Neutrophil (primary cell): ENCODE measurements around the gene BMS1.
"Not testable (repeated sequence)": the region's sequence is repeated elsewhere in the genome, so short reads cannot be mapped to it uniquely, and the experiment has no call there.

Experiments used
- H3K27ac ChIP-seq: fragments of 200-600 bp; sonication (generic); 2 replicates; pipeline ENCODE4 v1.5.1; 2016; ENCODE audit warnings: mild to moderate bottlenecking, moderate library complexity
- H3K27me3 ChIP-seq: fragments of 200-600 bp; sonication (generic); 2 replicates; pipeline ENCODE4 v1.6.0; 2016; ENCODE audit warnings: mild to moderate bottlenecking
- H3K36me3 ChIP-seq: fragments of 200-600 bp; sonication (generic); 2 replicates; pipeline ENCODE4 v1.5.1; 2017
- H3K4me1 ChIP-seq, 2 experiments: fragments of 200-600 bp in 1 of 2; sonication (generic) in 1 of 2; 1 replicate in 1 of 2; 2 replicates in 1 of 2; pipeline versions ENCODE4 v1.5.1 to v1.6.1; 2013 to 2016; ENCODE audit warnings: low read depth in 1 of 2, low read length in 1 of 2, mild to moderate bottlenecking in 1 of 2, moderate library complexity in 1 of 2; ENCODE audit not compliant: control insufficient read depth in 1 of 2, insufficient read depth in 1 of 2
- H3K4me3 ChIP-seq, 2 experiments: fragments of 200-600 bp in 1 of 2; sonication (generic) in 1 of 2; 1 replicate in 1 of 2; 2 replicates in 1 of 2; pipeline ENCODE4 v1.5.1; 2013 to 2016; ENCODE audit warnings: low read depth in 1 of 2, low read length in 1 of 2, mild to moderate bottlenecking in 1 of 2, moderate library complexity in 1 of 2
- H3K9me3 ChIP-seq: fragments of 200-600 bp; sonication (generic); 2 replicates; pipeline ENCODE4 v1.5.1; 2016
- TF ChIP-seq, protein P1 (sequence below): fragments of 200-600 bp; sonication (generic); IDR thresholded peaks from 2 replicates; pipeline ENCODE4 v1.5.1; 2016; ENCODE audit warnings: antibody characterized with exemption

BMS1 gene

DNA sequence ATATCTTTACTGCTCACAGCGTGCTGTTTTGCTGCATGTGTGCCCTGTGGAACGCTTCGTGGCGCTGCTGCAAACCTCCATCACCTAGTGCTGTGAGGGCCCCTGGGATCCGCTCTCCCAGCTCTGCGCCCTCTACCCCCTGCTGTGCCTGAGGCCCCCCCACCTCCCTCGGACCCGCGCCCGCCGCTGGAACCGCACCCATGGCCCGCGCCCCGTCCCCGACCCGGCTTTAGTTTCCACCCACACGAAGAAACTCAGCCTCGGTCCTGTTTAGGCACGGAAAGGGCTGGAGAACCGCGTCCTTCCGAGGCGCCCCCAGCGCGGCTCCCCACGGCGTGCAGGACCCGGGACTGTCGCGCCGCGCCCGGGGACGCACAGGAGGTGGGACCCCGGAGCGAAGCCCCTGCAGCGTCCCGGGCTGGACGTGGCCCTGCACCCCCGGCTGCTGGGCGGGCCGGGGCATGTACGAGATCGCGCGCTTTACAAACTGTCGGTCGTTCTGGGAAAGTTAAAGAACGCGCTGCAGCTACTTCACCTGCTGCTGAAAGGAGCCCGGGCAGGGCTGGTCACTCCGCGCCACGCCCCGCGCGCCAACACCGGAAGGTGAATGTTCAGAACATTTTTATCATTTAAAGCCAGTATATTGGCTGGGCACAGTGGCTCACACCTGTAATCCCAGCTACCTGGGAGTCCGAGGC is 54.3 kb downstream of the BMS1 start:
- H3K9me3 ChIP-seq: no peaks in the 10 kb centered on the region
- TF ChIP-seq, protein P1, sequence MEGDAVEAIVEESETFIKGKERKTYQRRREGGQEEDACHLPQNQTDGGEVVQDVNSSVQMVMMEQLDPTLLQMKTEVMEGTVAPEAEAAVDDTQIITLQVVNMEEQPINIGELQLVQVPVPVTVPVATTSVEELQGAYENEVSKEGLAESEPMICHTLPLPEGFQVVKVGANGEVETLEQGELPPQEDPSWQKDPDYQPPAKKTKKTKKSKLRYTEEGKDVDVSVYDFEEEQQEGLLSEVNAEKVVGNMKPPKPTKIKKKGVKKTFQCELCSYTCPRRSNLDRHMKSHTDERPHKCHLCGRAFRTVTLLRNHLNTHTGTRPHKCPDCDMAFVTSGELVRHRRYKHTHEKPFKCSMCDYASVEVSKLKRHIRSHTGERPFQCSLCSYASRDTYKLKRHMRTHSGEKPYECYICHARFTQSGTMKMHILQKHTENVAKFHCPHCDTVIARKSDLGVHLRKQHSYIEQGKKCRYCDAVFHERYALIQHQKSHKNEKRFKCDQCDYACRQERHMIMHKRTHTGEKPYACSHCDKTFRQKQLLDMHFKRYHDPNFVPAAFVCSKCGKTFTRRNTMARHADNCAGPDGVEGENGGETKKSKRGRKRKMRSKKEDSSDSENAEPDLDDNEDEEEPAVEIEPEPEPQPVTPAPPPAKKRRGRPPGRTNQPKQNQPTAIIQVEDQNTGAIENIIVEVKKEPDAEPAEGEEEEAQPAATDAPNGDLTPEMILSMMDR: no peak
- peaks cover 7% of the 10 kb centered on the region for H3K36me3 ChIP-seq
- H3K4me1 ChIP-seq: no peaks in the 10 kb centered on the region
- no peak overlapping the region for H3K27ac ChIP-seq
- peaks cover 58% of the 10 kb centered on the region for H3K27me3 ChIP-seq
- no peak overlapping the region for H3K4me3 ChIP-seq

DNA sequence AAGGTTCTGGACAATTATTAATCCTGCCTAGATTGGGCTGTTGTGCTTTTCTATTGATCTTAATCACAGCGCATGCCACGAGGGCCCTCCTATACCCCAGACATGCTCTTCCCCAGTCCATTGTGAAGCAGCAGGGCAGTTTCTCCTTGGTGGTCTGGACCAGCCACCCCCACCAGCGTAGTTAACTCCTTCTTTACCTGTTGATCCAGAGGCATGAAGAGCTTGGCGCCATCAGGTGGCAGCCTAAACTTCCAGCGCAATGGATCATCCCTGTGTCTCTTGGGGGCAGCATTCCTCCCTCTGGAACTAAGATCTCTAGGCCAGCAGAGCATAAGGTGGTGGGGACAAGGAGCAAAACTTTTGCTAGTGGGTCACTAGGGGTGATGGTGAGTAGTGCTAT is 62.2 kb downstream of the BMS1 start:
- not testable (repeated sequence) for H3K9me3 ChIP-seq, H3K4me1 ChIP-seq, H3K4me3 ChIP-seq, H3K36me3 ChIP-seq, H3K27ac ChIP-seq, H3K27me3 ChIP-seq

GRCh38 chr10:42847261-42847660 is 64.7 kb downstream of the BMS1 start:
- H3K27ac ChIP-seq, H3K9me3 ChIP-seq, H3K4me1 ChIP-seq, H3K36me3 ChIP-seq, H3K27me3 ChIP-seq, H3K4me3 ChIP-seq: not testable (repeated sequence)

DNA sequence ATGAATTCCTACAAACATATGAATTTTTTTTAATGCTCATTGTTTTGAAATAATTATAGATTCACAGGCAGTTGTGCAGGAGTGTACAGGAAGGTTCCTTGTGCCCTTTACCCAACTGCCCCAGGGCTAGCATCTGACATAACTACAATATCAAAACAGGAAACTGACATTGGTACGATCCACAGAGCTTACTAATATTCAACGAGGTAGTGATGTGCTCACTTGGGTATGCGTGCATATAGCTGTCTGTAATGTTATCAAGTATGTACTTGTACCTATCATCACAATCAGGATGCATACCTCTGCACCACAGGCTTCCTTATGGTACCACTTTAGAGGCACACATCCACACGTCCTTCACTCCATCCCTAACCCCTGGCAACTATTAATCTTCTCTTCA is 68.3 kb downstream of the BMS1 start:
- no peaks in the 10 kb centered on the region for H3K27me3 ChIP-seq
- no peaks in the 10 kb centered on the region for H3K4me1 ChIP-seq
- H3K27ac ChIP-seq: no peak overlapping the region
- H3K9me3 ChIP-seq: no peaks in the 10 kb centered on the region
- TF ChIP-seq, protein P1: no peak
- H3K4me3 ChIP-seq: no peak overlapping the region
- H3K36me3 ChIP-seq: no peaks in the 10 kb centered on the region

DNA sequence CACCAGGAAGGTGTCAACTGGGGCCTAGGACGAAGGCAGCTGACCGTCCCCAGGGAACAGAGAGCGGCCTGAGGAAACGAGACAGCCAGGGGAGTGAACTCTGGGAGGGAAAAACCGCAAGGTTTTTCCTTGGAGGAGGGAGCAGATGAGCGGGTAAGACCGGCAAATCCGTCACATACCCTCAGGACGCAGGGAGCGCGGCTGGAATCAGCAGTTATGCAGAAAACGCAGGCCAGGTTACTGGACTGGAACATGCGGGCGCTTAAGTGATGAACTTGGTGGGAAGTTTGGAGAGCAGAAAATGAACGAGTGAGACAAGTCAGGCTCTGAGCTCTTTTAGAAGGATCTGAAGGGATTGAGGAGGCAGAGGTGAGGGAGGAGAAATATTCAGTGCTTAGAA is 76.7 kb downstream of the BMS1 start:
- Histone ChIP-seq H3K4me1 (no peaks in the 10 kb centered on the region), H3K27ac (no peak overlapping the region)

GRCh38 chr10:42860016-42860415 is 77.4 kb downstream of the BMS1 start:
- peaks cover 17% of the 10 kb centered on the region for H3K27me3 ChIP-seq
- H3K4me1 ChIP-seq, H3K36me3 ChIP-seq, H3K27ac ChIP-seq, H3K4me3 ChIP-seq, H3K9me3 ChIP-seq: not testable (repeated sequence)

More for the DNA sequence above, 76.7 kb downstream of the BMS1 start:
- H3K27me3 ChIP-seq: peaks cover 9% of the 10 kb centered on the region
- no peaks in the 10 kb centered on the region for H3K9me3 ChIP-seq
- TF ChIP-seq, protein P1: no peak
- no peak overlapping the region for H3K4me3 ChIP-seq
- no peaks in the 10 kb centered on the region for H3K36me3 ChIP-seq

GRCh38 chr10:42862801-42863200 is 80.2 kb downstream of the BMS1 start:
- H3K4me1 ChIP-seq, H3K9me3 ChIP-seq, H3K36me3 ChIP-seq, H3K27ac ChIP-seq, H3K4me3 ChIP-seq: not testable (repeated sequence)
- H3K27me3 ChIP-seq: peaks cover 38% of the 10 kb centered on the region

GRCh38 chr10:42864575-42864974 is 82.0 kb downstream of the BMS1 start:
- Histone ChIP-seq H3K27ac (no peak overlapping the region), H3K4me3 (no peak overlapping the region), H3K36me3 (no peaks in the 10 kb centered on the region), H3K4me1 (peaks cover 5 to 9% of the 10 kb centered on the region in 2 experiments), H3K27me3 (peaks cover 38% of the 10 kb centered on the region), H3K9me3 (no peaks in the 10 kb centered on the region)
- TF ChIP-seq, protein P1: no peak
